Measurements from ENCODE around the gene ADCY6.

ADCY6 gene

DNA sequence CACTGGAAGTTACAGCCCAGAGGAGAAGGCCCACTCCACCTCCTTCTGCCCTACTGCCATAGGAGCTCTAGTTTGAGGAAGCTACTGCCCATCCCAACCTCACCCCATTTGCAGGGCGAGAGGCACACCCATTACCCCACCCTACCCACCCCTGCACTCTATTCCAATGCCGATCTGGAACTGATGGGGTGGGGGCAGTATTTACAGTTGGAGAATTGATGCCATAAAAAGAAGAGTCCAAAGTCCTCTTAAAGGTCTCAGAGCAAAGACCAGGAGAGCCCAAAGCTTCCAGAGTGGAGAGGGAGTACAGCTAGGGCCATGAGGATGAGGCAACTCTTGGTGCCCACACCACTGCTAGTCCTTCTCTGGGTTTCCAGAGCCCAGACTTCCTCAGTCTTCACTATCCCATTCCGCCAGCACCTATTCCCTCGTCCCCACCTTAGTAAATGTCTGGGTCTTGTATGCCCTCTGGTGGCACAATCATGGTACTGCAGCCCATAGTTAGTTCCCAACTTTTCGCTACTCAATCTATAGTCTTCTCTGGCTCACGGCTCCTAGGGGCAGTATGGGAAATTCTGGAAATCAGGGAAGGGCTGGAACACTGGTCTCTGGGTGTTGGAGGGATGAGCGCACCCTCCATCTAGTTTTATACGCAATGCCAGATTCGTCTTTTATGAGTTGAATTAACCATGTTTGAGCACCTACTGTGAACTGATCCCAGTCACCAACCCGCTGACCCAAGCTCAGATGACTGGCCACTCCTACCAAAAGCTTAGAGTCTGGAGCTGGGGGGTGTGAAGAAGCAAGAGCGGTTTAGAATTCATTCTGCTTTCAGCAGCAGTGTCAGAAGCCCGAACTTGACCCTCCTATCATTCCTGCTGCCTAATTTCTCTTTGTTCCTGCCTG is 6.9 kb upstream of the ADCY6 start:
- no peak overlapping the region for H3K9ac ChIP-seq (ENCODE audit: low read length in 2 of 2)
- H3K4me3 ChIP-seq (ENCODE audit: low read length in 2 of 2): no peak overlapping the region
- H3K27me3 ChIP-seq (ENCODE audit: control insufficient read depth in 1 of 2, insufficient read depth in 2 of 2, low read length in 2 of 2): peaks cover 5 to 6% of the 10 kb centered on the region in 2 donors
- no peaks in the 10 kb centered on the region for H3K9me3 ChIP-seq (ENCODE audit: control insufficient read depth in 2 of 2, low read length in 2 of 2)
- no peak overlapping the region for H3K27ac ChIP-seq (ENCODE audit: low read length)
- H3K36me3 ChIP-seq (ENCODE audit: control insufficient read depth in 2 of 2, insufficient read depth in 2 of 2, low read length in 2 of 2): no peaks in the 10 kb centered on the region
- no peaks in the 10 kb centered on the region for H3K4me1 ChIP-seq (ENCODE audit: control insufficient read depth, insufficient read depth, low read length)

DNA sequence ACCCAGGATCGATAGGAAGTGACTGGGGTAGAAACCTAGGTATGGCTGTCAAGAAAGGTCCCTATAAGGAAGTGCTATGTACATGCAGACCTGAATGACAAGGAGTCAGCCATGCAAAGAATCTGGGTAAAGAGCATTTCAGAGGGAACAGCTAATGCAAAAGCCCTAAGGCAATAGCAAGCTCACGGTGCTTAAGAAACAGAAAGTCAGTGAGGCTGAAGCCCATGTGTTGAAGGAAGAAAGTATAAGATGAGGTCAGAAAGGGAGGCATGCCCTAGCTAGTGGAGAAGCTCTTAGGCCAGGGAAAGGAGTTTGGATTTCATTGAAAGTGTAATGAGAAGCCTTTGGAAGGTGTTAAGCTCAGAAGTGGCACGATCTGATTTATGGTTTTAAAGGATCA is 6.0 kb upstream of the ADCY6 start:
- no peaks in the 10 kb centered on the region for H3K9me3 ChIP-seq (ENCODE audit: control insufficient read depth in 2 of 2, low read length in 2 of 2)
- peak overlapping the region in 1 of 2 donors; percentile 2 for H3K9ac ChIP-seq (ENCODE audit: low read length in 2 of 2)
- no peaks in the 10 kb centered on the region for H3K27me3 ChIP-seq (ENCODE audit: control insufficient read depth in 1 of 2, insufficient read depth in 2 of 2, low read length in 2 of 2)
- H3K4me3 ChIP-seq (ENCODE audit: low read length in 2 of 2): no peak overlapping the region
- H3K36me3 ChIP-seq (ENCODE audit: control insufficient read depth in 2 of 2, insufficient read depth in 2 of 2, low read length in 2 of 2): no peaks in the 10 kb centered on the region
- H3K27ac ChIP-seq (ENCODE audit: low read length): no peak overlapping the region
- peaks cover 1% of the 10 kb centered on the region for H3K4me1 ChIP-seq (ENCODE audit: control insufficient read depth, insufficient read depth, low read length)

DNA sequence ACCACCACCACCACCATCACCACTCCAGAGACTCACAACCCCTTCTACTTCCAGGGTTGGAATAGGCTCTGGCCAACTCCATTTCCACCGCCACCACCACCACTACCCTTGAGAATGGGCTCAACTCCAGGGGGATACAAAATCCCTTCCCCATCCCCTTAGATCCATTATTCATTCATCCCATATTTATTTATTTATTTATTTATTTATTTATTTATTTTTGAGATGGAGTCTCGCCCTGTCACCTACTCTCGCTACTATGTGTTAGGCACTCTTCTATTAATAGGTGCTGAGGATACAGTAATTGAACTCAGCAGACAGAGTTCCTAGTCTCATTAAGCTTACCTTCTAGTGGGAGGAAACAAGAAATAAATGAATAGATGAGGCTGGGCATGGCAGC is 4.8 kb upstream of the ADCY6 start:
- no peak overlapping the region for H3K4me3 ChIP-seq (ENCODE audit: low read length in 2 of 2)
- no peaks in the 10 kb centered on the region for H3K36me3 ChIP-seq (ENCODE audit: control insufficient read depth in 2 of 2, insufficient read depth in 2 of 2, low read length in 2 of 2)
- no peak overlapping the region for H3K27ac ChIP-seq (ENCODE audit: low read length)
- no peaks in the 10 kb centered on the region for H3K9me3 ChIP-seq (ENCODE audit: control insufficient read depth in 2 of 2, low read length in 2 of 2)
- H3K9ac ChIP-seq (ENCODE audit: low read length in 2 of 2): no peak overlapping the region
- H3K4me1 ChIP-seq (ENCODE audit: control insufficient read depth, insufficient read depth, low read length): peaks cover 5% of the 10 kb centered on the region
- no peaks in the 10 kb centered on the region for H3K27me3 ChIP-seq (ENCODE audit: control insufficient read depth in 1 of 2, insufficient read depth in 2 of 2, low read length in 2 of 2)

GRCh38 chr12:48789858-48790326 is 1.0 kb upstream of the ADCY6 start:
- Histone ChIP-seq H3K27me3 (ENCODE audit: control insufficient read depth in 1 of 2, insufficient read depth in 2 of 2, low read length in 2 of 2) (no peaks in the 10 kb centered on the region), H3K4me3 (ENCODE audit: low read length in 2 of 2) (peak overlapping the region; percentile 71 to 84), H3K36me3 (ENCODE audit: control insufficient read depth in 2 of 2, insufficient read depth in 2 of 2, low read length in 2 of 2) (no peaks in the 10 kb centered on the region), H3K9ac (ENCODE audit: low read length in 2 of 2) (peak overlapping the region; percentile 62 to 78), H3K4me1 (ENCODE audit: control insufficient read depth, insufficient read depth, low read length) (peaks cover 25% of the 10 kb centered on the region), H3K27ac (ENCODE audit: low read length) (no peak overlapping the region), H3K9me3 (ENCODE audit: control insufficient read depth in 2 of 2, low read length in 2 of 2) (no peaks in the 10 kb centered on the region)

GRCh38 chr12:48788524-48788853 is 400 bp downstream of the ADCY6 start:
- no peaks in the 10 kb centered on the region for H3K36me3 ChIP-seq (ENCODE audit: control insufficient read depth in 2 of 2, insufficient read depth in 2 of 2, low read length in 2 of 2)
- peak overlapping the region; percentile 37 for H3K27ac ChIP-seq (ENCODE audit: low read length)
- no peaks in the 10 kb centered on the region for H3K9me3 ChIP-seq (ENCODE audit: control insufficient read depth in 2 of 2, low read length in 2 of 2)
- peak overlapping the region; percentile 82 to 84 for H3K4me3 ChIP-seq (ENCODE audit: low read length in 2 of 2)
- H3K9ac ChIP-seq (ENCODE audit: low read length in 2 of 2): peak overlapping the region; percentile 66 to 80
- H3K27me3 ChIP-seq (ENCODE audit: control insufficient read depth in 1 of 2, insufficient read depth in 2 of 2, low read length in 2 of 2): no peaks in the 10 kb centered on the region
- H3K4me1 ChIP-seq (ENCODE audit: control insufficient read depth, insufficient read depth, low read length): peaks cover 25% of the 10 kb centered on the region

DNA sequence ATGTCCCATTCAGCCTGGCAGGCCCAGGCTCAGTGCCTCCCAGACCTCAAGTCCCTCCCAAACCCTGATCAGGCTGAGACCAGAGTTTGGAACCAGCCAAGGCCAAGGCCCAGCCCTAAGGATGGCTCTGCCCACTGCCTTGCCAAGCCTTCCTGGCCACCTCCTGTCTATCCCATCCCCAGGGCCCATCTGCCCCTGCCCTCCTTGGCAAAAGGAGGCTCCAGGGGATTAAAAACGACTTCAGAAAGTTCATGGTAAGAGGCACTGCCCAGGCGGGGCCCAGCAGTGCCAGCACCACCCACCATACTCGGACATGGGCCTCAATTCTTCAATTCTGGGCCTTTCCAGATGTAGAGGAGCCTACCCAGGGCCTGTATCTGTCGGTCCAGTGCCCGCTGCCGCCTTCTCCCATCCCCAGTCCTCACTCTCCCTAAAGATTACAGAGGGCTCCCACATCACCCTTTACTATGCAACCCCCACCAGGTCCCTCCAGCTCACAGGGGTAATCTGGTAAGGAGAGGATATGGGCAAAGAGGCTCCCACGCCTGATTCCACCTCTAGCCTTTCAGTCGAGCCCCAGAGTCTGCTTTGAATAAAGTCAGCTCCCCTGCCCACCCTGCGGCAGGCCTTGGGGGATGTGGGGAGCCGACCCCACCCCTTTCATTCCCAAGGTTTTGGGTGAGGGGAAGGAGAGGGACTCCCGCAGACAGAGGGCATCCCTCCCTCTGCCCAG is 932 bp downstream of the ADCY6 start:
- peak overlapping the region; percentile 82 to 84 for H3K4me3 ChIP-seq (ENCODE audit: low read length in 2 of 2)
- H3K9ac ChIP-seq (ENCODE audit: low read length in 2 of 2): peak overlapping the region; percentile 66 to 80
- H3K27me3 ChIP-seq (ENCODE audit: control insufficient read depth in 1 of 2, insufficient read depth in 2 of 2, low read length in 2 of 2): no peaks in the 10 kb centered on the region
- peak overlapping the region; percentile 37 for H3K27ac ChIP-seq (ENCODE audit: low read length)
- H3K36me3 ChIP-seq (ENCODE audit: control insufficient read depth in 2 of 2, insufficient read depth in 2 of 2, low read length in 2 of 2): peaks cover 0 to under 1% of the 10 kb centered on the region in 2 donors
- peaks cover 25% of the 10 kb centered on the region for H3K4me1 ChIP-seq (ENCODE audit: control insufficient read depth, insufficient read depth, low read length)
- H3K9me3 ChIP-seq (ENCODE audit: control insufficient read depth in 2 of 2, low read length in 2 of 2): no peaks in the 10 kb centered on the region

DNA sequence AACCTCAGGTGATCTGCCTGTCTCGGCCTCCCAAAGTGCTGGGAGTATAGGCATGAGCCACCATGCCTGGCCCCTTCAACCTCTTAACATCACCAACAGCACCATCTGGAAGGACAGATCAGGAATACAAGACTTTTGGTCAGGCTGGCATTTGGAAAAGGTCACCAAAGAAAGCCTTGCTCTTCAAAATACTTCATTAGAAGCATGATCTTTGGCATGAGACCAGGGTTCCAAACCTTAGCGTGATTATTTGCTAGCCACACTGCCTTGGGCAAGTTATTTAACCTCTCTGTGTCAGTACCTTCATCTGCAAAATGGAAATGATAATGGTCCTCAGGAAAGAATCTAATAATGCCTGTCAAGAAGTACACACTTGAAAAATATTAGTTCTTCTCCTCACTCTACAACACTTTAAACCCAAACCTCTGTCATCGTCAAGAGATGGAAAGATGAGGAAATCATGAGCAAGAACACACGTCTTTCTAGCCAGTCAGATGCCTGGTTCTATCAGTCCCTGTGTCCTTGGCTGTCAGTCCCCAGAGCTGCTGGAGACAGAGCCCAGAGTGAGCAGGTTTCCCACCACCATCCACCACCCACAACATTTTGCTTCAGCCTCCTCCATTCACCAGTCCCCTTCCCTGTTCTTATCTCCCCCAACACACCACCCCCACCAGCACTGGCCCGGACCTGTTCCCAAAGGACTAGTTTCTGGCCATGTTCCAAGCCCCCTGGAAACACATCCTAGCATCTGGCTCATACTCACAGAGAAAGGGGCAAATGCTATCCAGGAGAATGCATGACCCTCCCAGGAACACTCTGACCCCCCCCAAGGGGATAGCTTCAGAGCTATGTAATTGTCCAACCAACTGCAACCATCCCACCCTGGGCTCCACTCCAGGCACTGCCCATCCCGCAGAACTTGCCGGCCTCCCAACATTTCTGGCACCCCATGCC is 2.0 kb downstream of the ADCY6 start:
- Histone ChIP-seq H3K4me3 (ENCODE audit: low read length in 2 of 2) (peak overlapping the region; percentile 82 to 84), H3K9me3 (ENCODE audit: control insufficient read depth in 2 of 2, low read length in 2 of 2) (no peaks in the 10 kb centered on the region), H3K36me3 (ENCODE audit: control insufficient read depth in 2 of 2, insufficient read depth in 2 of 2, low read length in 2 of 2) (peaks cover 0 to 6% of the 10 kb centered on the region in 2 donors), H3K9ac (ENCODE audit: low read length in 2 of 2) (peak overlapping the region in 1 of 2 donors; percentile 80), H3K27ac (ENCODE audit: low read length) (peak overlapping the region; percentile 37), H3K27me3 (ENCODE audit: control insufficient read depth in 1 of 2, insufficient read depth in 2 of 2, low read length in 2 of 2) (no peaks in the 10 kb centered on the region), H3K4me1 (ENCODE audit: control insufficient read depth, insufficient read depth, low read length) (peaks cover 25% of the 10 kb centered on the region)

GRCh38 chr12:48783432-48783831 is 5.5 kb downstream of the ADCY6 start:
- Histone ChIP-seq H3K4me1 (ENCODE audit: control insufficient read depth, insufficient read depth, low read length) (peaks cover 42% of the 10 kb centered on the region), H3K9ac (ENCODE audit: low read length in 2 of 2) (no peak overlapping the region), H3K4me3 (ENCODE audit: low read length in 2 of 2) (no peak overlapping the region), H3K9me3 (ENCODE audit: control insufficient read depth in 2 of 2, low read length in 2 of 2) (no peaks in the 10 kb centered on the region), H3K27ac (ENCODE audit: low read length) (no peak overlapping the region), H3K36me3 (ENCODE audit: control insufficient read depth in 2 of 2, insufficient read depth in 2 of 2, low read length in 2 of 2) (peaks cover 0 to 6% of the 10 kb centered on the region in 2 donors), H3K27me3 (ENCODE audit: control insufficient read depth in 1 of 2, insufficient read depth in 2 of 2, low read length in 2 of 2) (no peaks in the 10 kb centered on the region)

DNA sequence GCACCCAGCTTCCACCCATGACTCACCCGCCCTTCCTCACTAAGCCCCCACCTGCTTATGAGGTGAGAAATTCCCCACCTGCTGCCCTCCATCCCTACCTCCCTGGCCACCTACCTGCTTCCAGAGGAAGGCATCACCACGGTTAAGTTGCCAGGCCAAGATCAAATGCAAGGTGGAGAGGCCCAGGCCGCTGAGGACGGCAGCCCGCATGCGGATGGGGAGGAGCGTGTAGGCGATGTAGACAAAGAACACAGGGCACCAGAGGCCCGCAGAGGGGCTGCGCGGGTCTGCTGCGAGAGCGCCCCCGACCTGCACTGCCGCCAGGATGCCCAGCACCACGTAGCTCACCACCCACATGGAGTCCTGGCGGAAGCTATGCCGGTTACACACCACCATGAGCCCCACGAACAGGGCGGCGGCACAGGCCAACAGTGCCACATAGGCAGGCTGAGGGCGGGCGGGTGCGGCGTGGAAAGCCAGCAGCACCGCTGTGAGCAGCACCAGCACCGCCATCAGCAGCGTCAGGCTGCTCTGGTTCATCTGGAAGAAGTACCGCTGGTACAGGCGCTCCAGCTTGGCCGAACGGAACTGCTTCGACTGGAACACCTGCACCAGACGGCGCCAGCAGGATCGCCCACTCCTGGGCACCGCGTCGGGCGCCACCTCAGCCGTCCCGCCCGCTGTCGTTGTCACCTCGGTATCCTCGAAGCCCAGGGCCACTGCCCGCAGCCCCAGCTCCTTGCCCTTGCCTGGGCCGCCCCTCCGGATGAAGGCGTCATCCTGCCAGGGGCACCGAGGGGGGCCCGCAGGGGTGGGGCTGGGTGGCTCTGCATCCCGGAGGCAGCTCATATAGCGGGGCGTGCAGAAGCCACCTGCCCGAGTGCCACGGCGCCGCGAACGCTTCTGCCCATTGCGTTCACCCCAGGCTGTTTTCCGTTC is 6.2 kb downstream of the ADCY6 start:
- no peak overlapping the region for H3K27ac ChIP-seq (ENCODE audit: low read length)
- no peaks in the 10 kb centered on the region for H3K27me3 ChIP-seq (ENCODE audit: control insufficient read depth in 1 of 2, insufficient read depth in 2 of 2, low read length in 2 of 2)
- peaks cover 36% of the 10 kb centered on the region for H3K4me1 ChIP-seq (ENCODE audit: control insufficient read depth, insufficient read depth, low read length)
- H3K4me3 ChIP-seq (ENCODE audit: low read length in 2 of 2): no peak overlapping the region
- H3K9me3 ChIP-seq (ENCODE audit: control insufficient read depth in 2 of 2, low read length in 2 of 2): no peaks in the 10 kb centered on the region
- H3K36me3 ChIP-seq (ENCODE audit: control insufficient read depth in 2 of 2, insufficient read depth in 2 of 2, low read length in 2 of 2): peaks cover 0 to 6% of the 10 kb centered on the region in 2 donors
- H3K9ac ChIP-seq (ENCODE audit: low read length in 2 of 2): no peak overlapping the region
